T1000 (cell line): Measurements from ENCODE around the gene PRR15.

Experiments
- DNase-seq: peaks from one replicate; lab custom pipeline; 2025; ENCODE audit warnings: mixed read lengths; lab: John Stamatoyannopoulos, UW

Gene PRR15

DNA sequence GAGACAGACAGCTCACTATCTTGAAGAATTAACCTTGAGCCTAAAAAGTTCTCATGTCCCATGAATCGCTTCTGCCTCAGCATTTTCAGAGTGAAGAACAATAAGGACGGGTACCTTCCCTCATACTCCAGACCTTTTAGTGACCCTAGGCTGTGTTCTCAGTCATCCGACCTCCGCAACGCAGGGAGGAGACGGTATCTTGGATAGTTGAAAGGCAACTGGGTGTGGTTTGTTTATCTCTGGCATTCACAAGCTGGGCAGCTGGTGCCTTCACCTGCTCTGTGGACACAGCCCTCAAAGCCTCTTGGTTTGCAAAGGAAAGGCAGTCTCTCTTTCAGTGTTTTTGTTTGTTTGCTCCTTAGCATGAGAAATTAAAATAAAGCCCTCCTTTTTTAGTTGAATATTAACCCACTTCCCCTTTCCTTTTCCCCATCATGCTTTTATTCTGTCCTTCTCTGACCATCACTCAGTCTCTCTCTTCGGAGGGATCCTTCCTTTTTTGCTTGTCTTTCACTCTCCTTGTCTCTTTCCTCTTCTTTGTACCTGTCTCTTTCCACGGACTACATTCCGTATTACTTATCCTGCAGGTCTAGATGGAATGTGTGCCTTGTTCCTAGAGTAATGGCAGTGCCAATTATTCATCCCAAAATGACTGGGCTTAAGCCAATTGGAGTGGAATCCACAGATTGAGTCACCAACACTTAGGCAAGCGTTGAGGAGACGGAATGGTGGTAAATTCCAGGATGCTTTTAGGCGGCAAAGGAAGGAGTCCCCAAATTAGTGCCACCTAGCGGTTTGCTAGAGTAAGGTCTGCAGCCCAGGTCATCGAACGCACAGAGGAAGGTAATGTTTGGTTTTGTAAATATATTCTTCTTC, 45.8 kb downstream of the PRR15 start:
- DNase-seq: no peak

DNA sequence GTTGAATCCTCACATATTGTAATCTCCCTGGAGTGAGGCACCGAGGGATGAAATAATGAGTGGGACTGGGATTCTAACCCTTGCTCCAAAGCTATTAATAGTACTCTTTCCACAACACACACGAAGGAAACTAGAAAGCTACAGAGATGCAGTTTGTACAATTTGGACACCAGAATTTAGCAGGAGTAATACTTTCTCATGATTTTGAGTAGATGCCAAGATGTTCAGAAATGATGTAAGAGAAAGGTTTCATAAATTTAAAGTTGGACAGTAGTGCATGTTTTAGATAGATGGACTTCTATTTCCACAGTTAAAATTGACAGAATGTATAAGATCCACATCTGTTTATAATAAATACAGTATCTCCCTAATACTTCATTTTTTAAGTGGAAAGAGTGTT, 46.5 kb downstream of the PRR15 start:
- DNase-seq: no peak

- DNase-seq: no peak
Measured at GRCh38 chr7:29611941-29612544, 48.4 kb downstream of the PRR15 start.

GRCh38 chr7:29612596-29612995, 49.0 kb downstream of the PRR15 start:
- no peak for DNase-seq

DNA sequence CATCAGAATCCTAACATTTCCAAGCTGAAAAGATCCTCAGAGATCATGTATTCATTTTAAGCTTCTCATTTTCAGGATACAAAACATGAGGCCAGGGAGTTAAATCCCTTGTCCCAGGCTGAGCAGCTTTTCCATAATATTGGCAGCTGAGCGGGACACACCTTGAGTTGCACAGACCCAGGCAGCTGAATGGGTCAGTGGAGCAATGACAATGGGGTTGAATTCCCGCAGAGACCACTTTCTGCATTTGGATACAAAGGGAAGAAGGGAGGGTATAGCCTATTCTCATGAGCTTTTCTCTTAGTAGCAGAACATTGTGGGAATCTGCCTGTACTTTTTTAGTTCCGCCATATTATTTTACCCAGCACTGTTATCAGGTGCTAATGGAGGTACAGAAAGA, 49.5 kb downstream of the PRR15 start:
- no peak for DNase-seq

DNA sequence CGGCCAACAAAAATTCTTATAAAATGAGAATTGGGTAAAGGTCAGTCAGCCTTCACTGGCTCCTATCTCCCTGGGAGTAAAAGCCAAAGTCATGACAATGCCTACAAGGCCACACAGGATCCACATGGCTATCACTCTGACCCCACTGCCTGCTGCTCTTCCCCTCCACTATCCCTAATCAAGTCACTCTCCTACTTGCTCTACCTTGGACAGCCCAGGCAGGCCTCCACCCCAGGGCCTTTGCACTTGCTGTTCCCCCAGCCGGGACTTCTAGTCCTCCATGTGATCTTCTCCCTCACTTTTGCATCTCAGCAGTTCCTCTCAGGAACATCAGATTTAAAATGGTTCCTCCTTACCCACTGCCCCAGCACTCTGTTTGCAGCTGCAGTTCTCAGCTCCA, 50.6 kb downstream of the PRR15 start:
- DNase-seq: no peak
